Neural progenitor cell (in vitro differentiated cells): ENCODE results near the gene FRG1. TPM values are rescaled to one million over a fixed set of nuclear protein-coding genes. Genes with fewer than 3 reads are reported as not detected.
"Not testable (repeated sequence)": the region's sequence is repeated elsewhere in the genome, so short reads cannot be mapped to it uniquely, and the experiment has no call there.

ENCODE experiments used
- DNase-seq: peaks from one replicate; pipeline ENCODE4 v3.0.0-alpha.2; 2016; ENCODE audit warnings: low spot score
- H2AFZ ChIP-seq: fragments of 200-600 bp; sonication (generic); replicated peaks from 2 replicates; pipeline ENCODE4 v1.6.1; 2016; ENCODE audit warnings: antibody characterized with exemption
- H3F3A ChIP-seq: fragments of 200-600 bp; sonication (generic); 2 replicates; pipeline ENCODE4 v1.6.1; 2016; ENCODE audit warnings: antibody characterized with exemption, low read depth
- H3K27ac ChIP-seq: fragments of 200-600 bp; sonication (generic); 2 replicates; pipeline ENCODE4 v1.5.1; 2016; ENCODE audit warnings: mild to moderate bottlenecking
- H3K27me3 ChIP-seq: fragments of 200-600 bp; sonication (generic); 2 replicates; pipeline ENCODE4 v1.6.1; 2016; ENCODE audit warnings: mild to moderate bottlenecking, moderate library complexity
- H3K36me3 ChIP-seq: fragments of 200-600 bp; sonication (generic); 2 replicates; pipeline ENCODE4 v1.5.1; 2016
- H3K4me1 ChIP-seq: fragments of 200-600 bp; sonication (generic); 2 replicates; pipeline ENCODE4 v1.6.1; 2016; ENCODE audit warnings: mixed run types
- H3K4me2 ChIP-seq: fragments of 200-600 bp; sonication (generic); 2 replicates; pipeline ENCODE4 v1.6.1; 2016
- H3K4me3 ChIP-seq: fragments of 200-600 bp; sonication (generic); 2 replicates; pipeline ENCODE4 v1.5.1; 2016
- H3K79me2 ChIP-seq: fragments of 200-600 bp; sonication (generic); 2 replicates; pipeline ENCODE4 v1.6.1; 2016; ENCODE audit warnings: low read depth
- H3K9ac ChIP-seq: fragments of 200-600 bp; sonication (generic); 2 replicates; pipeline ENCODE4 v1.6.1; 2016
- H3K9me3 ChIP-seq: fragments of 200-600 bp; sonication (generic); 2 replicates; pipeline ENCODE4 v1.5.1; 2016; ENCODE audit warnings: low read depth
- H4K20me1 ChIP-seq: fragments of 200-600 bp; sonication (generic); 2 replicates; pipeline ENCODE4 v1.6.1; 2016; ENCODE audit warnings: low read depth
- H3K27ac Mint-ChIP-seq: 3 replicates; pipeline ENCODE4 v1.8.0; 2021; ENCODE audit warnings: mixed read lengths
- H3K27me3 Mint-ChIP-seq: 2 replicates; pipeline ENCODE4 v1.8.0; 2022; ENCODE audit warnings: low read depth, mild to moderate bottlenecking, inconsistent platforms, moderate library complexity, mixed read lengths; ENCODE audit not compliant: insufficient read depth
- H3K36me3 Mint-ChIP-seq: 3 replicates; pipeline ENCODE4 v1.8.0; 2021; ENCODE audit warnings: mixed read lengths
- H3K4me1 Mint-ChIP-seq: 3 replicates; pipeline ENCODE4 v1.8.0; 2021; ENCODE audit warnings: mixed read lengths
- H3K4me3 Mint-ChIP-seq: 3 replicates; pipeline ENCODE4 v1.8.0; 2021; ENCODE audit warnings: mild to moderate bottlenecking, moderate library complexity, mixed read lengths
- H3K9me3 Mint-ChIP-seq: 3 replicates; pipeline ENCODE4 v1.8.0; 2020; ENCODE audit warnings: mixed read lengths
- EZH2 ChIP-seq: fragments of 200-600 bp; sonication (generic); IDR thresholded peaks from 2 replicates; pipeline ENCODE4 v1.6.1; 2017; ENCODE audit warnings: antibody characterized with exemption, mild to moderate bottlenecking, moderate library complexity
- EZH2phosphoT487 ChIP-seq: fragments of 200-600 bp; sonication (generic); IDR thresholded peaks from 2 replicates; pipeline ENCODE4 v1.6.1; 2017; ENCODE audit warnings: antibody characterized with exemption
- small RNA-seq: library from RNA; depleted of rRNA; stranded (forward); fragments of <200 nt; gene quantifications from one replicate; pipeline ENCODE3, GENCODE V24; 2015
- total RNA-seq: library from RNA; depleted of rRNA; stranded (reverse); fragments of >200 nt; gene quantifications from 2 replicates; pipeline ENCODE4 v1.2.3, GENCODE V29; 2015; ENCODE audit warnings: low replicate concordance
- TF ChIP-seq, protein P1 (sequence below): fragments of 200-600 bp; sonication (generic); IDR thresholded peaks from 2 replicates; pipeline ENCODE4 v1.5.1; 2017; ENCODE audit warnings: antibody characterized with exemption, mild to moderate bottlenecking

Gene FRG1
- total RNA-seq, 1 donor from 2014 or later = 127 TPM

DNA sequence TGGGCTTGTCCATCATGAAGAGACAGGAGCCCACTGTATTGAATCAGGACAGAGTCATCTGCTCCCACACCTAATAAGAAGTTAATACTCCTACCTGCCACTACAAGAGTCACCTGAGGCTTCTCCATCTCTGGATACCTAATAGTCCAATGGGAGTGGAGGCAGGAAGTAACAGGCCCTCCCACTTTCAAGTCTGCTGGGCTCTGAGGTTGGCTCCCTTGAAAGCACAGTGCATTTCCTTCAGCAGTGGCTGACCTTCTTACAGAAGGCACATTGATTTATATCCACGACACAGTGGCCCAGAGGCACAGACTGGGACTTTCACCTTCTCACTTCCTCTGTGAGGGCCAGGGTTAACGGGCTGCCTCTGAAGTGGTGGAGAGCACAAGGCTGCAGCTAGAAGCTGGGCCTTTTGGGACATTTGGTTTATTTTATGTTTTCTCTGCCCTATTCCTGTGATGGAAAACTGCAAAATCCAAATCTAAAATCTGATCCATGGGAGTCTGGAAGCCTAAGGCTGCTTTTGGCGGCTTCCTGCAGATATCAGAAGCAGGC lies 48.3 kb downstream of the FRG1 start:
- no peak overlapping the region for H3K27ac ChIP-seq
- H3K9ac ChIP-seq = no peak overlapping the region
- H2AFZ ChIP-seq = no peak overlapping the region
- H3K4me2 ChIP-seq = no peak overlapping the region
- no peaks in the 10 kb centered on the region for H3K27me3 ChIP-seq
- H3F3A ChIP-seq = no peaks in the 10 kb centered on the region
- H3K36me3 ChIP-seq = no peaks in the 10 kb centered on the region
- Mint-ChIP-seq H3K27me3 (peaks cover 2% of the 10 kb centered on the region), H3K27ac (no peak overlapping the region), H3K36me3 (no peaks in the 10 kb centered on the region), H3K9me3 (peaks cover 12% of the 10 kb centered on the region), H3K4me1 (no peaks in the 10 kb centered on the region), H3K4me3 (no peak overlapping the region)
- no peaks in the 10 kb centered on the region for H3K79me2 ChIP-seq
- H3K4me3 ChIP-seq = no peak overlapping the region
- DNase-seq = no peak
- H4K20me1 ChIP-seq = no peaks in the 10 kb centered on the region
- no peaks in the 10 kb centered on the region for H3K4me1 ChIP-seq
- no peaks in the 10 kb centered on the region for H3K9me3 ChIP-seq
- TF ChIP-seq EZH2phosphoT487 (no peak), EZH2 (no peak)
- TF ChIP-seq, protein P1, sequence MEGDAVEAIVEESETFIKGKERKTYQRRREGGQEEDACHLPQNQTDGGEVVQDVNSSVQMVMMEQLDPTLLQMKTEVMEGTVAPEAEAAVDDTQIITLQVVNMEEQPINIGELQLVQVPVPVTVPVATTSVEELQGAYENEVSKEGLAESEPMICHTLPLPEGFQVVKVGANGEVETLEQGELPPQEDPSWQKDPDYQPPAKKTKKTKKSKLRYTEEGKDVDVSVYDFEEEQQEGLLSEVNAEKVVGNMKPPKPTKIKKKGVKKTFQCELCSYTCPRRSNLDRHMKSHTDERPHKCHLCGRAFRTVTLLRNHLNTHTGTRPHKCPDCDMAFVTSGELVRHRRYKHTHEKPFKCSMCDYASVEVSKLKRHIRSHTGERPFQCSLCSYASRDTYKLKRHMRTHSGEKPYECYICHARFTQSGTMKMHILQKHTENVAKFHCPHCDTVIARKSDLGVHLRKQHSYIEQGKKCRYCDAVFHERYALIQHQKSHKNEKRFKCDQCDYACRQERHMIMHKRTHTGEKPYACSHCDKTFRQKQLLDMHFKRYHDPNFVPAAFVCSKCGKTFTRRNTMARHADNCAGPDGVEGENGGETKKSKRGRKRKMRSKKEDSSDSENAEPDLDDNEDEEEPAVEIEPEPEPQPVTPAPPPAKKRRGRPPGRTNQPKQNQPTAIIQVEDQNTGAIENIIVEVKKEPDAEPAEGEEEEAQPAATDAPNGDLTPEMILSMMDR = no peak

- not testable (repeated sequence) for H3K27me3 Mint-ChIP-seq, H3K36me3 Mint-ChIP-seq
- H3K9me3 Mint-ChIP-seq = peaks cover 12% of the 10 kb centered on the region
Observed at GRCh38 chr4:189989941-189990340, 49.3 kb downstream of the FRG1 start.

More at GRCh38 chr4:189989941-189990340, 49.3 kb downstream of the FRG1 start:
- not testable (repeated sequence) for H3K79me2 ChIP-seq, H3K4me1 Mint-ChIP-seq, H3K4me3 ChIP-seq, H3K27ac Mint-ChIP-seq, H3K4me3 Mint-ChIP-seq, DNase-seq, H3K27me3 ChIP-seq, H2AFZ ChIP-seq, H3K4me1 ChIP-seq, H3K9me3 ChIP-seq, H3F3A ChIP-seq, H3K4me2 ChIP-seq, H3K9ac ChIP-seq, H3K36me3 ChIP-seq, H3K27ac ChIP-seq, H4K20me1 ChIP-seq

Small RNA genes lying within 50 kb of the gene (small RNA-seq; reads per million reads assigned to genes)
- not detected for gene MLLT10P2

Other genes with a start within 250 kb of the FRG1 start
- not detected in 2 replicates for gene FRG2, start 86.4 kb downstream of the FRG1 start, total RNA-seq
- gene DBET, start 123.6 kb downstream of the FRG1 start, total RNA-seq = not detected in 2 replicates
- not detected in 2 replicates for gene DUX4, start 232.9 kb downstream of the FRG1 start, total RNA-seq